ENCODE data around the gene LMTK3. TPM values are rescaled to one million over a fixed set of nuclear protein-coding genes. Genes with fewer than 3 reads are reported as not detected.
"Not testable (repeated sequence)": the region's sequence is repeated elsewhere in the genome, so short reads cannot be mapped to it uniquely, and the experiment has no call there.

LMTK3 gene
- total RNA-seq, 2 donors from 2014 or later = 4.2 to 9.6 TPM

GRCh38 chr19:48492925-48493717 is 18.5 kb downstream of the LMTK3 start:
- DNase-seq (peak; percentile 96 to 98 (median 98)), ATAC-seq (peak; percentile 80)
- Histone ChIP-seq H3K27ac (peak overlapping the region; percentile 45 to 79 (median 68)), H3K27me3 (no peaks in the 10 kb centered on the region), H3K4me3 (no peak overlapping the region), H3K4me1 (peaks cover 41% of the 10 kb centered on the region), H3K9me3 (no peaks in the 10 kb centered on the region), H3K36me3 (replicated peaks in 1 of 2; ENCODE audit: insufficient read depth in 1 of 2, low read depth in 2 of 2) (no peaks in the 10 kb centered on the region)
- TF ChIP-seq, protein P1, sequence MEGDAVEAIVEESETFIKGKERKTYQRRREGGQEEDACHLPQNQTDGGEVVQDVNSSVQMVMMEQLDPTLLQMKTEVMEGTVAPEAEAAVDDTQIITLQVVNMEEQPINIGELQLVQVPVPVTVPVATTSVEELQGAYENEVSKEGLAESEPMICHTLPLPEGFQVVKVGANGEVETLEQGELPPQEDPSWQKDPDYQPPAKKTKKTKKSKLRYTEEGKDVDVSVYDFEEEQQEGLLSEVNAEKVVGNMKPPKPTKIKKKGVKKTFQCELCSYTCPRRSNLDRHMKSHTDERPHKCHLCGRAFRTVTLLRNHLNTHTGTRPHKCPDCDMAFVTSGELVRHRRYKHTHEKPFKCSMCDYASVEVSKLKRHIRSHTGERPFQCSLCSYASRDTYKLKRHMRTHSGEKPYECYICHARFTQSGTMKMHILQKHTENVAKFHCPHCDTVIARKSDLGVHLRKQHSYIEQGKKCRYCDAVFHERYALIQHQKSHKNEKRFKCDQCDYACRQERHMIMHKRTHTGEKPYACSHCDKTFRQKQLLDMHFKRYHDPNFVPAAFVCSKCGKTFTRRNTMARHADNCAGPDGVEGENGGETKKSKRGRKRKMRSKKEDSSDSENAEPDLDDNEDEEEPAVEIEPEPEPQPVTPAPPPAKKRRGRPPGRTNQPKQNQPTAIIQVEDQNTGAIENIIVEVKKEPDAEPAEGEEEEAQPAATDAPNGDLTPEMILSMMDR (IDR thresholded peaks at IDR 0.05) = no peak
- peak in 2 of 3 donors; percentile 72 to 79 for TF ChIP-seq POLR2A (IDR thresholded peaks at IDR 0.05)
- 1 to 2% methylated on average over 22 to 43 of the region's 47 CpGs for WGBS, 2 donors
- intact Hi-C loops (cut with DNase I) = loop anchor here (5.0 kb wide), 1 partner anchor 89 kb away; no protein-coding TSS in a partner anchor

GRCh38 chr19:48491793-48492123 is 19.9 kb downstream of the LMTK3 start:
- peak in 1 of 4 donors; percentile 22 for DNase-seq
- Histone ChIP-seq H3K9me3 (no peaks in the 10 kb centered on the region), H3K27me3 (no peaks in the 10 kb centered on the region), H3K27ac (no peak overlapping the region), H3K36me3 (replicated peaks in 1 of 2; ENCODE audit: insufficient read depth in 1 of 2, low read depth in 2 of 2) (no peaks in the 10 kb centered on the region), H3K4me3 (no peak overlapping the region), H3K4me1 (peaks cover 30% of the 10 kb centered on the region)
- no peak for TF ChIP-seq POLR2A (IDR thresholded peaks at IDR 0.05)
- TF ChIP-seq, protein P1 (IDR thresholded peaks at IDR 0.05) = no peak
- intact Hi-C loops (cut with DNase I) = loop anchor here (5.0 kb wide), 1 partner anchor 91 kb away; no protein-coding TSS in a partner anchor
- no peak for ATAC-seq
- WGBS, 2 donors = 32 to 63% methylated on average over 5 of the region's 10 CpGs

DNA sequence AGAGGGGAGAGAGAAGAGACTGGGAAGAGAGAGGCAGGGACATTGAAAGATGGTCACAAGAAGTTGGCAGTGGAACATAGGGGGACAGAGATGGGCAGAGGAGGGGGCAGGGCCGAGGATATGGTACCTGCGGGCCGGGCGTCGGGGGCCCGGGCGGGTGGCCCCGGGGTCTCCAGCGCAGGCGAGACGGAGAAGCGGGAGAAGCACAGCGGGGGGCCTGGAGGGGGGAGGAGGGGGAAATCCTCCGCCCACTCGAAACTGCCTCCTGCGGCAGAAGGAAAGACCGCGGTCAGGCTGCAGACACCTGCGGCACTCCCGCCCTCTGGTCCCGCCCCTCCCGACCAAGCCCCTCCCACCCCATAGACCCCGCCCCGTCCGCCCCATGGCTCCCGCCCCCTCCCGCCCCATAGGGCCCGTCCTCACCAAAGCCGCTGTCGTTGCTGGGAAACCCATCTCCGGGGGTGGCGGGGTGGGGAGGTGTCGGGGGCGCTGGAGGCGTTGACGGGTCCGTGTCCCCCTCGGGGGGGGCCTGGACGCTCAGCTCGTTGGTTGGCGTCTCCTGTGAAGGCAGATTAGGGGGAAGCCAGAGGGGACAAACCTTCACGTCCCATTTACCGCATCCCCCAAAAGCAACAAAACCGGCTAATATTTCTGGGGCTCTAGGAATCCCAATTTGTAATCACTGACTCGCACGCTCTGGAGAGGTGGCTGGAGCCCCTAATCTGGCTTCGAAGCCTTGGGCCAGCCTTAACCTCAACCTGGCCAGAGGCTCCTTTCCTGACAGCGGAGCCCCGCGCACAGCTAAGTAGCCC is 20.4 kb downstream of the LMTK3 start:
- H3K4me1 ChIP-seq = peaks cover 30% of the 10 kb centered on the region
- DNase-seq = peak; percentile 44 to 54 (median 47)
- no peak for ATAC-seq
- intact Hi-C loops (cut with DNase I) = loop anchor here (5.0 kb wide), 1 partner anchor 91 kb away; no protein-coding TSS in a partner anchor
- TF ChIP-seq POLR2A (IDR thresholded peaks at IDR 0.05) = no peak
- no peaks in the 10 kb centered on the region for H3K9me3 ChIP-seq
- H3K27me3 ChIP-seq = no peaks in the 10 kb centered on the region
- H3K27ac ChIP-seq = peak overlapping the region in 2 of 4 donors; percentile 3 to 24
- no peak overlapping the region for H3K4me3 ChIP-seq
- 2 to 9% methylated on average over 18 to 48 of the region's 50 CpGs for WGBS, 2 donors
- H3K36me3 ChIP-seq (replicated peaks in 1 of 2; ENCODE audit: insufficient read depth in 1 of 2, low read depth in 2 of 2) = no peaks in the 10 kb centered on the region

- ATAC-seq (peak; percentile 27), DNase-seq (peak; percentile 80 to 85 (median 83))
- 19 to 30% methylated on average over 3 to 19 of the region's 19 CpGs for WGBS, 2 donors
- H3K9me3 ChIP-seq = no peaks in the 10 kb centered on the region
- no peak overlapping the region for H3K4me3 ChIP-seq
- TF ChIP-seq, protein P1 (IDR thresholded peaks at IDR 0.05) = peak; percentile 87 to 95 (median 91)
- no peak for TF ChIP-seq POLR2A (IDR thresholded peaks at IDR 0.05)
- no peak overlapping the region for H3K27ac ChIP-seq
- no peaks in the 10 kb centered on the region for H3K36me3 ChIP-seq (replicated peaks in 1 of 2; ENCODE audit: insufficient read depth in 1 of 2, low read depth in 2 of 2)
- intact Hi-C loops (cut with DNase I) = loop anchor here (5.0 kb wide), 1 partner anchor 93 kb away; no protein-coding TSS in a partner anchor
- H3K4me1 ChIP-seq = peaks cover 29% of the 10 kb centered on the region
- H3K27me3 ChIP-seq = no peaks in the 10 kb centered on the region
These were observed 21.9 kb downstream of the LMTK3 start for GRCh38 chr19:48489608-48490216.

DNA sequence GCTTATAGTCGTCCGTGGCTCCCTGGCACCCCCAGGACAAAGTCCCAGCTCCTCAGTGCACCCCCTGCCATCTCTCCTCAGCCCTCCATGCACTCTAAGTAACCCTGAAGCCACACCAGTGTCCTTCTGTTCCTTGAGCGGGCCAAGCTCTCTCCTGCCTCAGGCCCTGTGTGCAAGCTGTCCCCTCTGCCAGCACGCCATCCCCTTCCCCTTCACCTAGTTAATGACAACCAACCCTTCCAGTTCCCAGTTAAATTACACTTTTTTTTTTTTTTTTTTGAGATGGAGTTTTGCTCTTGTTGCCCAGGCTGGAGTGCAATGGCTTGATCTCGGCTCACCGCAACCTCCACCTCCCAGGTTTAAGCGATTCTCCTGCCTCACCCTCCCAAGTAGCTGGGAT is 23.2 kb downstream of the LMTK3 start:
- H3K36me3 ChIP-seq (replicated peaks in 1 of 2; ENCODE audit: insufficient read depth in 1 of 2, low read depth in 2 of 2); H3K9me3 ChIP-seq; ATAC-seq; H3K4me3 ChIP-seq; H3K27me3 ChIP-seq; DNase-seq; intact Hi-C loops (cut with DNase I): not testable (repeated sequence)
- Histone ChIP-seq H3K27ac (peak overlapping the region; percentile 54 to 78 (median 70)), H3K4me1 (peaks cover 21% of the 10 kb centered on the region)
- 73 to 81% methylated on average over 7 of the region's 7 CpGs for WGBS, 2 donors

All from body of pancreas (tissue), 4 donors.